ENCODE data around the gene PDZD2. TPM values are rescaled to one million over a fixed set of nuclear protein-coding genes. Genes with fewer than 3 reads are reported as not detected.
"Not testable (repeated sequence)": the region's sequence is repeated elsewhere in the genome, so short reads cannot be mapped to it uniquely, and the experiment has no call there.

Gene PDZD2
- total RNA-seq, 4 donors from 2014 or later: 10.2 to 15.0 (median 12.2) TPM

GRCh38 chr5:31768784-31769183, 129.9 kb downstream of the PDZD2 start:
- TF ChIP-seq POLR2AphosphoS5 (IDR thresholded peaks at IDR 0.05): no peak
- TF ChIP-seq EP300 (IDR thresholded peaks at IDR 0.05): no peak
- TF ChIP-seq POLR2A (IDR thresholded peaks at IDR 0.05; ENCODE audit: low read depth): no peak
- no peak for TF ChIP-seq CTCF (IDR thresholded peaks at IDR 0.05)
- Histone ChIP-seq H3K4me3 (no peak overlapping the region), H3K36me3 (no peaks in the 10 kb centered on the region), H3K4me1 (peaks cover 0 to 12% (median 0%) of the 10 kb centered on the region in 4 donors), H3K9me3 (no peaks in the 10 kb centered on the region), H3K27ac (replicated peaks in 1 of 4) (no peak overlapping the region), H3K27me3 (no peaks in the 10 kb centered on the region)
- no peak for DNase-seq (ENCODE audit: extremely low spot score)
- WGBS: 90% methylated on average over 9 of the region's 9 CpGs
- intact Hi-C loops (cut with DNase I): no loop called here

GRCh38 chr5:31769530-31769929, 130.6 kb downstream of the PDZD2 start:
- peaks cover 0 to 14% (median 0%) of the 10 kb centered on the region in 4 donors for H3K4me1 ChIP-seq
- intact Hi-C loops (cut with DNase I): no loop called here
- H3K36me3 ChIP-seq: no peaks in the 10 kb centered on the region
- no peak overlapping the region for H3K4me3 ChIP-seq
- H3K9me3 ChIP-seq: no peaks in the 10 kb centered on the region
- 76% methylated on average over 3 of the region's 3 CpGs for WGBS
- no peaks in the 10 kb centered on the region for H3K27me3 ChIP-seq
- H3K27ac ChIP-seq (replicated peaks in 1 of 4): no peak overlapping the region
- no peak for TF ChIP-seq POLR2AphosphoS5 (IDR thresholded peaks at IDR 0.05)
- TF ChIP-seq POLR2A (IDR thresholded peaks at IDR 0.05; ENCODE audit: low read depth): no peak
- no peak for TF ChIP-seq CTCF (IDR thresholded peaks at IDR 0.05)
- TF ChIP-seq EP300 (IDR thresholded peaks at IDR 0.05): no peak
- DNase-seq (ENCODE audit: extremely low spot score): no peak

GRCh38 chr5:31770132-31770720, 131.3 kb downstream of the PDZD2 start:
- 48% methylated on average over 7 of the region's 7 CpGs for WGBS
- DNase-seq (ENCODE audit: extremely low spot score): no peak
- TF ChIP-seq EP300 (IDR thresholded peaks at IDR 0.05) (no peak), POLR2A (IDR thresholded peaks at IDR 0.05; ENCODE audit: low read depth) (no peak), CTCF (IDR thresholded peaks at IDR 0.05) (no peak), POLR2AphosphoS5 (IDR thresholded peaks at IDR 0.05) (no peak)
- H3K36me3 ChIP-seq: no peaks in the 10 kb centered on the region
- H3K4me3 ChIP-seq: no peak overlapping the region
- H3K4me1 ChIP-seq: peaks cover under 1 to 16% (median 3%) of the 10 kb centered on the region in 4 donors
- no peaks in the 10 kb centered on the region for H3K27me3 ChIP-seq
- no peak overlapping the region for H3K27ac ChIP-seq (replicated peaks in 1 of 4)
- intact Hi-C loops (cut with DNase I): no loop called here
- H3K9me3 ChIP-seq: no peaks in the 10 kb centered on the region

GRCh38 chr5:31770998-31771397, 132.1 kb downstream of the PDZD2 start:
- Histone ChIP-seq H3K36me3 (no peaks in the 10 kb centered on the region), H3K9me3 (no peaks in the 10 kb centered on the region), H3K27me3 (no peaks in the 10 kb centered on the region), H3K4me3 (no peak overlapping the region), H3K4me1 (peaks cover 8 to 23% (median 10%) of the 10 kb centered on the region in 4 donors), H3K27ac (replicated peaks in 1 of 4) (no peak overlapping the region)
- DNase-seq (ENCODE audit: extremely low spot score): no peak
- WGBS: 55% methylated on average over 1 of the region's 1 CpG
- intact Hi-C loops (cut with DNase I): no loop called here
- TF ChIP-seq POLR2A (IDR thresholded peaks at IDR 0.05; ENCODE audit: low read depth) (no peak), CTCF (IDR thresholded peaks at IDR 0.05) (no peak), POLR2AphosphoS5 (IDR thresholded peaks at IDR 0.05) (no peak), EP300 (IDR thresholded peaks at IDR 0.05) (no peak)

GRCh38 chr5:31771500-31771899, 132.6 kb downstream of the PDZD2 start:
- H3K4me3 ChIP-seq: no peak overlapping the region
- H3K27ac ChIP-seq (replicated peaks in 1 of 4): no peak overlapping the region
- no peak for DNase-seq (ENCODE audit: extremely low spot score)
- H3K36me3 ChIP-seq: no peaks in the 10 kb centered on the region
- H3K4me1 ChIP-seq: peaks cover 11 to 25% (median 12%) of the 10 kb centered on the region in 4 donors
- 82% methylated on average over 2 of the region's 2 CpGs for WGBS
- intact Hi-C loops (cut with DNase I): no loop called here
- no peaks in the 10 kb centered on the region for H3K9me3 ChIP-seq
- no peaks in the 10 kb centered on the region for H3K27me3 ChIP-seq
- TF ChIP-seq POLR2AphosphoS5 (IDR thresholded peaks at IDR 0.05): no peak
- TF ChIP-seq EP300 (IDR thresholded peaks at IDR 0.05): no peak
- no peak for TF ChIP-seq POLR2A (IDR thresholded peaks at IDR 0.05; ENCODE audit: low read depth)
- no peak for TF ChIP-seq CTCF (IDR thresholded peaks at IDR 0.05)

GRCh38 chr5:31776294-31776693, 137.4 kb downstream of the PDZD2 start:
- peaks cover 11 to 19% (median 12%) of the 10 kb centered on the region in 4 donors for H3K4me1 ChIP-seq
- DNase-seq (ENCODE audit: extremely low spot score); intact Hi-C loops (cut with DNase I); H3K27me3 ChIP-seq; H3K4me3 ChIP-seq; H3K9me3 ChIP-seq; H3K27ac ChIP-seq (replicated peaks in 1 of 4); H3K36me3 ChIP-seq: not testable (repeated sequence)
- WGBS: 94% methylated on average over 6 of the region's 6 CpGs

All from esophagus muscularis mucosa (tissue), 4 donors.